GM23338 (cell line): ENCODE results near the gene FANCC.

Experiments
- CREB1 ChIP-seq: fragments of 250-450 bp; sonication (Bioruptor Pico); IDR thresholded peaks from 2 replicates; pipeline ENCODE4 v1.5.0; 2020; ENCODE audit warnings: low read depth, mild to moderate bottlenecking, moderate library complexity
- EZH2 ChIP-seq: fragments of 200-600 bp; sonication (generic); IDR thresholded peaks from one replicate; pipeline ENCODE4 v1.8.0; 2017; ENCODE audit warnings: antibody characterized with exemption, mild to moderate bottlenecking, low read depth; ENCODE audit not compliant: unreplicated experiment
- EZH2phosphoT487 ChIP-seq: fragments of 200-600 bp; sonication (generic); IDR thresholded peaks from one replicate; pipeline ENCODE4 v1.8.1; 2018; ENCODE audit warnings: antibody characterized with exemption; ENCODE audit not compliant: unreplicated experiment
- JUNB ChIP-seq: IDR thresholded peaks from one replicate; pipeline ENCODE4 v1.6.1; 2016; ENCODE audit warnings: antibody characterized with exemption; ENCODE audit not compliant: unreplicated experiment
- NANOG ChIP-seq: IDR thresholded peaks from 2 replicates; pipeline ENCODE4 v1.6.1; 2016; ENCODE audit warnings: antibody characterized with exemption, borderline replicate concordance
- POLR2AphosphoS5 ChIP-seq: IDR thresholded peaks from 2 replicates; pipeline ENCODE4 v1.6.1; 2016; ENCODE audit warnings: antibody characterized with exemption, low read depth
- STAT1 ChIP-seq: IDR thresholded peaks from one replicate; pipeline ENCODE4 v1.6.1; 2016; ENCODE audit warnings: antibody characterized with exemption; ENCODE audit not compliant: unreplicated experiment
- ZNF114 ChIP-seq: fragments of 250-450 bp; sonication (Bioruptor Pico); IDR thresholded peaks from 2 replicates; pipeline ENCODE4 v1.5.0; 2020; ENCODE audit warnings: mild to moderate bottlenecking, moderate library complexity
- ZNF331 ChIP-seq: fragments of 250-450 bp; sonication (Bioruptor Pico); IDR thresholded peaks from 2 replicates; pipeline ENCODE4 v1.5.0; 2020; ENCODE audit warnings: low read depth, mild to moderate bottlenecking, moderate library complexity
- TF ChIP-seq, protein P1 (sequence below), 2 experiments: fragments of 200-600 bp in 1 of 2; sonication (generic) in 1 of 2; conservative IDR thresholded peaks; 2 replicates each; pipeline versions ENCODE4 v1.5.1 to v1.6.1; 2016 to 2017; ENCODE audit warnings: antibody characterized with exemption in 2 of 2, low read depth in 2 of 2, mild to moderate bottlenecking in 2 of 2, moderate library complexity in 1 of 2
- TF ChIP-seq, protein P2 (sequence below): IDR thresholded peaks from one replicate; pipeline ENCODE4 v1.6.1; 2018; ENCODE audit warnings: antibody characterized with exemption; ENCODE audit not compliant: unreplicated experiment
- TF ChIP-seq, protein P3 (sequence below): fragments of 250-450 bp; sonication (Bioruptor Pico); IDR thresholded peaks from 2 replicates; pipeline ENCODE4 v1.5.0; 2020; ENCODE audit warnings: mild to moderate bottlenecking, moderate library complexity
- TF ChIP-seq, protein P4 (sequence below): IDR thresholded peaks from 2 replicates; pipeline ENCODE4 v1.6.1; 2016; ENCODE audit warnings: antibody characterized with exemption

DNA sequence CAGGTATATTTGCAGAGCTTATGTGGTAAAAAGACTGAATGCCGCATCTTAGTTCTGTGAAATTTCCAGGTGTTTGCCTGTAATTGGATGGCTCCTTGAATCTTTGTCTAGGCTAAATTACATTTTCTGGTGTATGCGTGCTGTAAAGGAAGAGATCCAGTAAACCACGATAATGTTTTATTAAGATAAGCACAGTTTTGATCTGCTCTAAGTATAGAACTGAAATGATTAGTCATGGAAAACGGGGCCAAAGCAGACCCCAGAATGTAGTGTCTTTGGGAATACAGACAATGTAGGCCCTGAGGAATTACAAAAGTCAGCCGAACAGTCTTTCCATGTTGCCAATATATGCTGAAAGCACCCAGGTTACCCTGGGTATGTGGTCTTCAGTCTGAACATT lies 257.3 kb downstream of the FANCC start:
- TF ChIP-seq EZH2 (no peak), ZNF114 (CRISPR knock-in tag) (no peak), POLR2AphosphoS5 (no peak), EZH2phosphoT487 (no peak), NANOG (no peak), STAT1 (no peak), CREB1 (CRISPR knock-in tag) (no peak), ZNF331 (CRISPR knock-in tag) (no peak), JUNB (no peak)
- TF ChIP-seq, protein P1, sequence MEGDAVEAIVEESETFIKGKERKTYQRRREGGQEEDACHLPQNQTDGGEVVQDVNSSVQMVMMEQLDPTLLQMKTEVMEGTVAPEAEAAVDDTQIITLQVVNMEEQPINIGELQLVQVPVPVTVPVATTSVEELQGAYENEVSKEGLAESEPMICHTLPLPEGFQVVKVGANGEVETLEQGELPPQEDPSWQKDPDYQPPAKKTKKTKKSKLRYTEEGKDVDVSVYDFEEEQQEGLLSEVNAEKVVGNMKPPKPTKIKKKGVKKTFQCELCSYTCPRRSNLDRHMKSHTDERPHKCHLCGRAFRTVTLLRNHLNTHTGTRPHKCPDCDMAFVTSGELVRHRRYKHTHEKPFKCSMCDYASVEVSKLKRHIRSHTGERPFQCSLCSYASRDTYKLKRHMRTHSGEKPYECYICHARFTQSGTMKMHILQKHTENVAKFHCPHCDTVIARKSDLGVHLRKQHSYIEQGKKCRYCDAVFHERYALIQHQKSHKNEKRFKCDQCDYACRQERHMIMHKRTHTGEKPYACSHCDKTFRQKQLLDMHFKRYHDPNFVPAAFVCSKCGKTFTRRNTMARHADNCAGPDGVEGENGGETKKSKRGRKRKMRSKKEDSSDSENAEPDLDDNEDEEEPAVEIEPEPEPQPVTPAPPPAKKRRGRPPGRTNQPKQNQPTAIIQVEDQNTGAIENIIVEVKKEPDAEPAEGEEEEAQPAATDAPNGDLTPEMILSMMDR (conservative IDR thresholded peaks at IDR 0.05; ENCODE audit: low read depth in 2 of 2), result no peak
- TF ChIP-seq, protein P2, sequence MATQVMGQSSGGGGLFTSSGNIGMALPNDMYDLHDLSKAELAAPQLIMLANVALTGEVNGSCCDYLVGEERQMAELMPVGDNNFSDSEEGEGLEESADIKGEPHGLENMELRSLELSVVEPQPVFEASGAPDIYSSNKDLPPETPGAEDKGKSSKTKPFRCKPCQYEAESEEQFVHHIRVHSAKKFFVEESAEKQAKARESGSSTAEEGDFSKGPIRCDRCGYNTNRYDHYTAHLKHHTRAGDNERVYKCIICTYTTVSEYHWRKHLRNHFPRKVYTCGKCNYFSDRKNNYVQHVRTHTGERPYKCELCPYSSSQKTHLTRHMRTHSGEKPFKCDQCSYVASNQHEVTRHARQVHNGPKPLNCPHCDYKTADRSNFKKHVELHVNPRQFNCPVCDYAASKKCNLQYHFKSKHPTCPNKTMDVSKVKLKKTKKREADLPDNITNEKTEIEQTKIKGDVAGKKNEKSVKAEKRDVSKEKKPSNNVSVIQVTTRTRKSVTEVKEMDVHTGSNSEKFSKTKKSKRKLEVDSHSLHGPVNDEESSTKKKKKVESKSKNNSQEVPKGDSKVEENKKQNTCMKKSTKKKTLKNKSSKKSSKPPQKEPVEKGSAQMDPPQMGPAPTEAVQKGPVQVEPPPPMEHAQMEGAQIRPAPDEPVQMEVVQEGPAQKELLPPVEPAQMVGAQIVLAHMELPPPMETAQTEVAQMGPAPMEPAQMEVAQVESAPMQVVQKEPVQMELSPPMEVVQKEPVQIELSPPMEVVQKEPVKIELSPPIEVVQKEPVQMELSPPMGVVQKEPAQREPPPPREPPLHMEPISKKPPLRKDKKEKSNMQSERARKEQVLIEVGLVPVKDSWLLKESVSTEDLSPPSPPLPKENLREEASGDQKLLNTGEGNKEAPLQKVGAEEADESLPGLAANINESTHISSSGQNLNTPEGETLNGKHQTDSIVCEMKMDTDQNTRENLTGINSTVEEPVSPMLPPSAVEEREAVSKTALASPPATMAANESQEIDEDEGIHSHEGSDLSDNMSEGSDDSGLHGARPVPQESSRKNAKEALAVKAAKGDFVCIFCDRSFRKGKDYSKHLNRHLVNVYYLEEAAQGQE, result no peak
- TF ChIP-seq, protein P3, sequence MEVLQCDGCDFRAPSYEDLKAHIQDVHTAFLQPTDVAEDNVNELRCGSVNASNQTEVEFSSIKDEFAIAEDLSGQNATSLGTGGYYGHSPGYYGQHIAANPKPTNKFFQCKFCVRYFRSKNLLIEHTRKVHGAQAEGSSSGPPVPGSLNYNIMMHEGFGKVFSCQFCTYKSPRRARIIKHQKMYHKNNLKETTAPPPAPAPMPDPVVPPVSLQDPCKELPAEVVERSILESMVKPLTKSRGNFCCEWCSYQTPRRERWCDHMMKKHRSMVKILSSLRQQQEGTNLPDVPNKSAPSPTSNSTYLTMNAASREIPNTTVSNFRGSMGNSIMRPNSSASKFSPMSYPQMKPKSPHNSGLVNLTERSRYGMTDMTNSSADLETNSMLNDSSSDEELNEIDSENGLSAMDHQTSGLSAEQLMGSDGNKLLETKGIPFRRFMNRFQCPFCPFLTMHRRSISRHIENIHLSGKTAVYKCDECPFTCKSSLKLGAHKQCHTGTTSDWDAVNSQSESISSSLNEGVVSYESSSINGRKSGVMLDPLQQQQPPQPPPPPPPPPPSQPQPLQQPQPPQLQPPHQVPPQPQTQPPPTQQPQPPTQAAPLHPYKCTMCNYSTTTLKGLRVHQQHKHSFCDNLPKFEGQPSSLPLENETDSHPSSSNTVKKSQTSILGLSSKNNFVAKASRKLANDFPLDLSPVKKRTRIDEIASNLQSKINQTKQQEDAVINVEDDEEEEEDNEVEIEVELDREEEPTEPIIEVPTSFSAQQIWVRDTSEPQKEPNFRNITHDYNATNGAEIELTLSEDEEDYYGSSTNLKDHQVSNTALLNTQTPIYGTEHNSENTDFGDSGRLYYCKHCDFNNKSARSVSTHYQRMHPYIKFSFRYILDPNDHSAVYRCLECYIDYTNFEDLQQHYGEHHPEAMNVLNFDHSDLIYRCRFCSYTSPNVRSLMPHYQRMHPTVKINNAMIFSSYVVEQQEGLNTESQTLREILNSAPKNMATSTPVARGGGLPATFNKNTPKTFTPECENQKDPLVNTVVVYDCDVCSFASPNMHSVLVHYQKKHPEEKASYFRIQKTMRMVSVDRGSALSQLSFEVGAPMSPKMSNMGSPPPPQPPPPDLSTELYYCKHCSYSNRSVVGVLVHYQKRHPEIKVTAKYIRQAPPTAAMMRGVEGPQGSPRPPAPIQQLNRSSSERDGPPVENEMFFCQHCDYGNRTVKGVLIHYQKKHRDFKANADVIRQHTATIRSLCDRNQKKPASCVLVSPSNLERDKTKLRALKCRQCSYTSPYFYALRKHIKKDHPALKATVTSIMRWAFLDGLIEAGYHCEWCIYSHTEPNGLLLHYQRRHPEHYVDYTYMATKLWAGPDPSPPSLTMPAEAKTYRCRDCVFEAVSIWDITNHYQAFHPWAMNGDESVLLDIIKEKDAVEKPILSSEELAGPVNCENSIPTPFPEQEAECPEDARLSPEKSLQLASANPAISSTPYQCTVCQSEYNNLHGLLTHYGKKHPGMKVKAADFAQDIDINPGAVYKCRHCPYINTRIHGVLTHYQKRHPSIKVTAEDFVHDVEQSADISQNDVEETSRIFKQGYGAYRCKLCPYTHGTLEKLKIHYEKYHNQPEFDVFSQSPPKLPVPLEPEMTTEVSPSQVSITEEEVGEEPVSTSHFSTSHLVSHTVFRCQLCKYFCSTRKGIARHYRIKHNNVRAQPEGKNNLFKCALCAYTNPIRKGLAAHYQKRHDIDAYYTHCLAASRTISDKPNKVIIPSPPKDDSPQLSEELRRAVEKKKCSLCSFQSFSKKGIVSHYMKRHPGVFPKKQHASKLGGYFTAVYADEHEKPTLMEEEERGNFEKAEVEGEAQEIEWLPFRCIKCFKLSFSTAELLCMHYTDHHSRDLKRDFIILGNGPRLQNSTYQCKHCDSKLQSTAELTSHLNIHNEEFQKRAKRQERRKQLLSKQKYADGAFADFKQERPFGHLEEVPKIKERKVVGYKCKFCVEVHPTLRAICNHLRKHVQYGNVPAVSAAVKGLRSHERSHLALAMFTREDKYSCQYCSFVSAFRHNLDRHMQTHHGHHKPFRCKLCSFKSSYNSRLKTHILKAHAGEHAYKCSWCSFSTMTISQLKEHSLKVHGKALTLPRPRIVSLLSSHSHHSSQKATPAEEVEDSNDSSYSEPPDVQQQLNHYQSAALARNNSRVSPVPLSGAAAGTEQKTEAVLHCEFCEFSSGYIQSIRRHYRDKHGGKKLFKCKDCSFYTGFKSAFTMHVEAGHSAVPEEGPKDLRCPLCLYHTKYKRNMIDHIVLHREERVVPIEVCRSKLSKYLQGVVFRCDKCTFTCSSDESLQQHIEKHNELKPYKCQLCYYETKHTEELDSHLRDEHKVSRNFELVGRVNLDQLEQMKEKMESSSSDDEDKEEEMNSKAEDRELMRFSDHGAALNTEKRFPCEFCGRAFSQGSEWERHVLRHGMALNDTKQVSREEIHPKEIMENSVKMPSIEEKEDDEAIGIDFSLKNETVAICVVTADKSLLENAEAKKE (CRISPR knock-in tag), result no peak
- TF ChIP-seq, protein P4, sequence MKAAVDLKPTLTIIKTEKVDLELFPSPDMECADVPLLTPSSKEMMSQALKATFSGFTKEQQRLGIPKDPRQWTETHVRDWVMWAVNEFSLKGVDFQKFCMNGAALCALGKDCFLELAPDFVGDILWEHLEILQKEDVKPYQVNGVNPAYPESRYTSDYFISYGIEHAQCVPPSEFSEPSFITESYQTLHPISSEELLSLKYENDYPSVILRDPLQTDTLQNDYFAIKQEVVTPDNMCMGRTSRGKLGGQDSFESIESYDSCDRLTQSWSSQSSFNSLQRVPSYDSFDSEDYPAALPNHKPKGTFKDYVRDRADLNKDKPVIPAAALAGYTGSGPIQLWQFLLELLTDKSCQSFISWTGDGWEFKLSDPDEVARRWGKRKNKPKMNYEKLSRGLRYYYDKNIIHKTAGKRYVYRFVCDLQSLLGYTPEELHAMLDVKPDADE, result no peak
